COR-L47 (cell line): ENCODE measurements around the gene PKM.

ENCODE experiments used
- DNase-seq: peaks from one replicate; lab custom pipeline; 2025; lab: John Stamatoyannopoulos, UW

The PKM gene

GRCh38 chr15:72235298-72235697, 4.3 kb upstream of the PKM start:
- DNase-seq: no peak

GRCh38 chr15:72233769-72234168, 2.8 kb upstream of the PKM start:
- DNase-seq: no peak

- DNase-seq: peak; percentile 79
These were observed 966 bp upstream of the PKM start for GRCh38 chr15:72231833-72232478.

GRCh38 chr15:72230197-72231065, 559 bp downstream of the PKM start:
- DNase-seq: peak; percentile 91

GRCh38 chr15:72229947-72230196, 1.1 kb downstream of the PKM start:
- DNase-seq: no peak

GRCh38 chr15:72229076-72229946, 1.7 kb downstream of the PKM start:
- DNase-seq: no peak

GRCh38 chr15:72227720-72228119, 3.3 kb downstream of the PKM start:
- DNase-seq: no peak

- DNase-seq: no peak
These were observed 3.8 kb downstream of the PKM start for GRCh38 chr15:72227192-72227586.

GRCh38 chr15:72223278-72223677, 7.7 kb downstream of the PKM start:
- DNase-seq: no peak

- no peak for DNase-seq
These were observed 8.6 kb downstream of the PKM start for GRCh38 chr15:72222393-72222792.

GRCh38 chr15:72220687-72221086, 10.3 kb downstream of the PKM start:
- DNase-seq: no peak

- DNase-seq: no peak
These were observed 13.8 kb downstream of the PKM start for GRCh38 chr15:72217216-72217615.

- no peak for DNase-seq
These were observed 14.9 kb downstream of the PKM start for GRCh38 chr15:72216079-72216478.

- DNase-seq: no peak
These were observed 23.4 kb downstream of the PKM start for GRCh38 chr15:72207558-72208085.

- DNase-seq: no peak
These were observed 24.4 kb downstream of the PKM start for GRCh38 chr15:72206677-72207000.

- DNase-seq: no peak
These were observed 24.9 kb downstream of the PKM start for GRCh38 chr15:72205896-72206676.

GRCh38 chr15:72205273-72205672, 25.7 kb downstream of the PKM start:
- DNase-seq: no peak

- peak; percentile 57 for DNase-seq
These were observed 27.5 kb downstream of the PKM start for GRCh38 chr15:72203507-72203837.

- no peak for DNase-seq
These were observed 28.0 kb downstream of the PKM start for GRCh38 chr15:72202801-72203506.

GRCh38 chr15:72202302-72202701, 28.7 kb downstream of the PKM start:
- DNase-seq: no peak

GRCh38 chr15:72201391-72201921, 29.5 kb downstream of the PKM start:
- DNase-seq: no peak
